NCI-H1417 treated with DMSO at 0.1 percent for 48 hours (cell line): ENCODE results near the gene RGS9.
A peak's percentile ranks its signal among the peaks of the same experiment; 100 is the strongest.

ENCODE experiments used
- DNase-seq: peaks from one replicate; lab custom pipeline; 2025; lab: John Stamatoyannopoulos, UW

RGS9 gene

DNA sequence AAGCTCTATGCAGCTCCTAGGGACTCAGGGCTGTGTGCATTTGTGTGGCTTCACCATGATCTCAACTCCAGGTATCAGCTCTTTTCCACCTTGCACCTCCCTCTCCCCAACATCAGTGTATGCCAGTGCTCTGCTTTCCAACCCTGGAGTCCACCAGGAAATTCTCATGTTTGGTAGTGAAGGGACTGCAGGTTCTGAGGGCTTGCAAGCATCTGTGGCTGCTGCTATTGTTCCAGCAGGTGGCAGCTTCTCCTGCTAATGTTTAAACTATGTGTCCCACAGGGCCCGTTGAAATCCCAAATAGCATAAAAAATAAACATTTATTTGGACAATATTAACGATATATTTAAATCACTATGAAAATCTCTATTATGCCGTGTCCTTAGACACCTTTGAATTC is 82.0 kb downstream of the RGS9 start:
- no peak for DNase-seq

DNA sequence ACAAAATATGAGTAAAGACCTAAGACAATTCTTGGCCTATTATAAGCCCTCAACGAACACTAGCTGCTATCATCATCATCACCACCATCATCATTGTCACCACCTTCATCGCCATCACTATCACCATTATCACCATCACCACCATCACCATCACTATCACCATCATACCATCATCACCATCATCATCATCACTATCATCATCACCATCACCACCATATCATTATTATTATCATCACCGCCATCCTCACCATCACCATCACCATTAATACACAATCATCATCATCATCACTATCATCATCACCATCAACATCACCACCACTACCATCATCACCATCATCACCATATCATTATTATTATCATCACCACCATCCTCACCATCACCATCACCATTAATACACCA is 82.5 kb downstream of the RGS9 start:
- DNase-seq: no peak

DNA sequence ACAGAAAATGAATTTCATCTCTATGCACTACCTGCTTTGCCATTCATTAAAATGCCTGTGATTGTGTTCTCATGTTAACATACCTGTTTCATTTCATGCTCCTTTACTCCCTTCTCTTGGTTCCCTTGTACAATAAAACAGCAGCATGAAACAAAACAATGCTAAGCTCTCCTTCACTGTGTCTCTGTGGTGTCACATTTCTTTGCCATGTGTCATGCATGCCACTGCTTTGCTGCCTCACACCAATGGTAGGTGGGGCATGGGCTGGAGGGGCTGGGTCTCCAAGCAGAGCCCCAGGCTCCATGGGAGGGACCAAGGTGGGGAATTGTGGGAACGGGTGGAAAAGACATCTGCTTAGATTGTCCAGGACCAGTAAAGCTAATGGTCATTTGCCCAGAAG is 83.6 kb downstream of the RGS9 start:
- DNase-seq: no peak

DNA sequence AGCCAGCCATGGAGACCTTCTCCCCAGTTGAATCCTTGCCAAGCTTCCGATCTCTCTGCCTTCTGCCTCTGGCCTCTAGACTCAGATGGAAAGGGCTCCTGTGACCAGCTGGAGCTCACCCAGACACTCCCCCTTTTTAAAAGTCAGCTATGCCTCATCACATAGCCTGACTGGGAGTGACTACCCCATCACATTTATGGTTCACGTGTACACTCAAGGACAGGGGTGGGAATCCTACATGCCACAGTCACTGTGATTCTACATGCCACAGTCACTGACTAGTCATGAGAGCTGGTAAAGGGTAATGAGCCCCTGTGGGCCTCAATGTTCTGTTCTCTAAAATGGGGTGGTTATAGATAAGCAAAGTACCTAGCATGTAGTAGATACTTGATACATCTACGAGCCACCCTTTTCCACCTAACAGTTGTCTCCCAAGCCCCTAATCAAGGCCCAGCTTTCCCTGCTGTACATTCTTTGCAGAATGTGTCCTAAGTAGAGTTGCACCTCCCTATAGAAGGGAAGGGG is 85.1 kb downstream of the RGS9 start:
- no peak for DNase-seq

DNA sequence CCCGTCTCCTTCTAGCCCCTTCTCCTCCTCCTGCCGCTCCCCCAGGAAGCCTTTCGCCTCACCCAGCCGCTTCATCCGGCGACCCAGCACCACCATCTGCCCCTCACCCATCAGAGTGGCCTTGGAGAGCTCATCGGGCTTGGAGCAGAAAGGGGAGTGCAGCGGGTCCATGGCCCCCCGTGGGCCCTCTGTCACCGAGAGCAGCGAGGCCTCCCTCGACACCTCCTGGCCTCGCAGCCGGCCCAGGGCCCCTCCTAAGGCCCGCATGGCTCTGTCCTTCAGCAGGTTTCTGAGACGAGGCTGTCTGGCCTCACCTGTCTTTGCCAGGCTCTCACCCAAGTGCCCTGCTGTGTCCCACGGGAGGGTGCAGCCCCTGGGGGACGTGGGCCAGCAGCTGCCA is 87.9 kb downstream of the RGS9 start:
- no peak for DNase-seq

DNA sequence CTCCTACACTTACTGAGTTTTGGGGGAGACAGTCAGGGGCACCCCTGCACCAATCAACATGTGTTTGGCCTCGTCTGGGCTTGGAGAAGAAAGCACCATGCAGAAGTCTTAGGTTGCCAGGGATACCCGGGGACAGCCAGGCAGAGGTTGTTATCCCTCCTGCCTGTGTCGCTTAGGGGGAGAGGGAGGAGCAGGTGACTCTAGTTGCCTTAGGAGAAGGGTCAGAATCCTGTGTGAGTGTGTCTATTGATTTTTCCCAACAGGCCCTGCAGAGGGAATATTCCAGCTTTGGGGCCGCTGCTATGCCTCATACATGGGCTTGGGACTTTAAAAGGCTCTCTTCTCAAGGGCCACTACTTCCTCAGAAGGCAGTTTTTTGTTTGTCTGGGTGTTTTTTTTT is 89.1 kb downstream of the RGS9 start:
- no peak for DNase-seq

DNA sequence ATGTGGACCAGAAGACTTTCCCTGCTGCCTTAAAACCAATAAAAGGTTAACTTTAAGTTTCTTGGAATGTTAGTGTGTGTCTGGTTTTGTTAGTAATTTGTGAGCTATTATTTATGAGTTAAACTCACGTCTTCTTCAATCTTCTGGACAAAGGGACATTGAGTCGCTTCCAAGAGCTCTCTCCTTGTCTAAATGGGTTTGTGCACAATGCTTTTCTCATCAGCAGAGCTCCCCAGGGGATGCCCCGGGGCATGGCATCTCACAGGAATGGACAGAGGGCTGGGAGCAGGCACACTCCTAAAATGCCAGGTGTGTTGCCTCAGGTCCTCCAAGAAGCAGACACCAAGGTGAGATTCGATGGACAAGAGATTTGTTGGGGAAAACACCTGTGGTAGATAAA is 90.5 kb downstream of the RGS9 start:
- DNase-seq: no peak

DNA sequence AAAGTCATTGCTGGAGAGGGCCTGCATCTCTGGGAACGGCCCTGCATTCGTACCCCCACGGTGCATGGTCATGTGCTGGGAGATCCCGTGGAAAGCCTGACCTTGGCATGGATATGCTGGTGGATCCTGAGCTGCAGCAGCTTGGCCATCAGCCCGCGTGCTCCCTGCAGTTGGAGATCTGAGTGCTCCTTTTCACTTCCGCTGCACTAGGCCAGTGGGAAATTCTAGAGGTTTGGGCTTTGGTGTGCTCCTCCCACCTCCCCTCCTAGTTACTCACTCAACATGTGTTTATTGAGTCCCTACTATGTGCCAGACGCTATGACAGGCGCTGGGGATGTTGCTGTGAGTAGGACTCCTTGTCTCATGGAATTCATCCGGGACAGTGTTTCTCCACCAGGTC is 91.1 kb downstream of the RGS9 start:
- no peak for DNase-seq

DNA sequence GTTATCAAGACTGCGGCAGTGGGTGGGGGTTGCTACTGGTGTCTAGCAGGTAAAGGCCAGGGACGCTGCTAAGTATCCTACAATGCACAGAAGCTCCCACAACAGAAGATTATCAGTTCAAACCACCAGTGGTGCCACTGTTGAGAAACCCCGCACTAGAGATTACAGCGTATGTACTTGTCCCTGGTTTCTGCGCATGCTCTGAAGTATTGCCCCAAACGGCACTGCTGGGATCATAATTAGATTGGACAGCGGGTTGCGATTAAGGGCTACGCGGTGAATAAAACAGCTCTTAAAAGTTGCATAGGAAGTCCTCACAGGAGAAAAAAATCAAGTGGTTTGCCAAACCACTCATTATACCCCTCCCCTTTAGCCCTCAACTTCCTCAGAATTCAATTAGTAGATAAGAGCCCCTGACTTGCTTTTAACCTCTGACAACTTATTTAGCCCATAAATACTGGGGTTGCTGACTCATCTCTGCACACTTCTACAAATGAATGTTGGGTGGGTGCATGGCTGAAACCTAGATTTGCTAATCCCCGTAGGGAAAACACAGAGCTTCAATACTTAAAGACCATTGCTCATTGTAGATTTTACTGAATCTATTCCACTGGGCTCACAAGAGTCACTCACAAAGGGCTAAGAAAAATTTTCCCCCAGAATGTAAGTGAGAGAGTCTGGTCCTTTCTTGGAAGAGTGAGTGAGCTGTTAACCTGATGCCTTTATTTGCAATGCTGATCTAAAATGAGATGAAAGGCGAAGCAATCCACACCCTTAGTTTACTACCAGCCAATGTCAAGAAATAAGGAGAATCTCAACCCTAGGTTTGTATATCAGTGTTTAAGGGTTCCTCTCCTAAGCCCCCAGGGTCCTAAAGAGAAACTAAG is 91.8 kb downstream of the RGS9 start:
- peak; percentile 37 for DNase-seq

DNA sequence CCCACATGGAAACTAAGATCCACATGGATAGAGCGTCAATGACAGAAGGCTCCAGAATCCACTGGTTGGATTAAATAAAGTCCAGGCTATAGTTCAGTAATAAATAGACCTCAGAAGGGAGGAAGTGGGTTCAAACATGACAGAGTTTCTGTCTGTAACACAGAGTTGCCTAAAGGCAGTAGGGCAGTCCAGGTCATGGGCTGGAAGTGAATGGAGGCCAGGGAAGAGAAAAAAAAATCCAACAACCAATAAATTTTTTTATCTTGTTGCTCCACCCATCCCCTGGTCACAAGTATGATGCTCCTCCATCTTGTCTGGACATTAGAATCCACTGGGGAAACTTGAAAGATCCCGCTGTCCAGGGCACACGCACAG is 92.4 kb downstream of the RGS9 start:
- no peak for DNase-seq

DNA sequence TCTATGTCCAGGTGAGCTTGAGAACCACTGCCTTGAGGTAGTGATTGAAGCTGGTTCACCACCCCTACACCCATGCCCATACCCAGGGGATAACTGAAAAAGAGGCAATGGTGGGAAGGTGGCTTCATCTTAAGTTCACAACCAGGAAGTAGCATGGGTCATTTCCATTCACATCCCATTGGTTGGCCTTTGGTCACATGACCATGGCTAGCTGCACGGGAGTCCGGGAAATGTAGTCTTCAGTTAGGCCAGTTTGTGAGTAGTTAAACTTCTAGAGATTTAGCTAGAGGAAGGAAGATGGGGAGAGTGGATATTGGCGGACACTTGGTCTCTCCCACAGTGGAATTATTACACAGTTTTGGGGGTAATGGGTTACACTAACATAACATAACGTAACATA is 92.9 kb downstream of the RGS9 start:
- no peak for DNase-seq

DNA sequence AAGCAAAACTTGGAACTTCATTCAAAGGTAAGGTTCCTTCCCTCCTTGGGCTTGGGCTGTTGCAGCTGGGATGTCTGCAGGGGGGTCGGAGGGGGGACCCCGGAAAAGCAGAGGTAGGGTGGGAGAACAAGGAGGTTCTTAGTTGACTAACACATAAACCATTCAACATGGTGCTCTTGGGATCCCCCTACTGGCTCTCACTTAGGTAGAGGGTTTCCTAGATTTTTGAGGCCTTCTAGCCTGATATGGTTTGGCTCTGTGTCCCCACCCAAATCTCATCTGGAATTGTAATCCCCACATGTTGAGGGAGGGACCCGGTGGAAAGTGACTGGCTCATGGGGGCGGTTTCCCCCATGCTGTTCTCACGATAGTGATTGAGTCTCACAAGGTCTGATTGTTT is 93.9 kb downstream of the RGS9 start:
- DNase-seq: no peak

DNA sequence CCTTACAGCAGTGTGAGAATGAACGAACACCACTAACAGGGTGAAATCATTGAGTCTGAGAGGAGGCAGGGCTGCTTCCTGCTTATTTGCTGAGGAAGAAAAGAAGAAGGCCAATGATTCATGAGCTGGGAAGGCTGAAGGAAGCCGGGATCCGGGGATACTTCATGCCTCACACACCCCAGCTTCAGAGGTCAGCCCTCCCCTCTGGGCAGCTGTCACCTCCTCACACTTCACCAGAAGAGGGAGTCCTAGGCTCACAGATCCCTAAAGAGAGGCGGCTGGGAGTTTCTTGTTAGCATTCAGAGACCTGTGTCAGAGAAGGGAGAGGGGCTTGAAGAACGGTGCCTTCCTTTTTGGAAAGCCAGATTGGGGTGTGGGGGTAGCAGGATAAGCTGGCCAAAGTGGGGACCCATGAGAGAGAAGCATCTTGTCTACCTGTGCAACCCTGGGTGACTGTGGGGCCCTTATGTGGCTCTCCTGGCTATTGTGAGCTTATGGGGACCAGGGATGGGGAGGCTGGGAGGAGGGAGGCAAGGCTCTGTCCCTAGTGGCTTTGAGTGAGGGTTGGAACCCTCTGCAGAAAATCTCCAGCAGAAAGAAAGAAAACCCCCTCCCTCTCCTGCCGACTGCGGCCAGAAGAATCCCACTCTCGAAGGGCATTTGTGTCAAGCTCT is 94.6 kb downstream of the RGS9 start:
- peak; percentile 9 for DNase-seq

DNA sequence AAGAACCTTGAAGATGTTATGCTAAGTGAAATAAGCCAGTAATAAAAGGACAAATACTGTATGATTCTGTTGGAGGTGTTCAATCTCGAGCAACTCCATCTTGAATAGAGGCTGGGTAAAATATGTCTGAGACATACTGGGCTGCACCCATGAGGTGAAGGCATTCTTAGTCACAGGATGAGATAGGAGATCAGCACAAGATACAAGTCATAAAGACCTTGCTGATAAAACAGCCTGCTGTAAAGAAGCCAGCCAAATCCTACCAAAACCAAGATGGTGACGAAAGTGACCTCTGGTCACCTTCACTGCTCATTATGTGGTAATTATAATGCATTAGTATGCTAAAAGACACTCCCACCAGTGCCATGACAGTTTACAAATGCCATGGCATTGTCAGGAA is 98.1 kb downstream of the RGS9 start:
- DNase-seq: no peak

DNA sequence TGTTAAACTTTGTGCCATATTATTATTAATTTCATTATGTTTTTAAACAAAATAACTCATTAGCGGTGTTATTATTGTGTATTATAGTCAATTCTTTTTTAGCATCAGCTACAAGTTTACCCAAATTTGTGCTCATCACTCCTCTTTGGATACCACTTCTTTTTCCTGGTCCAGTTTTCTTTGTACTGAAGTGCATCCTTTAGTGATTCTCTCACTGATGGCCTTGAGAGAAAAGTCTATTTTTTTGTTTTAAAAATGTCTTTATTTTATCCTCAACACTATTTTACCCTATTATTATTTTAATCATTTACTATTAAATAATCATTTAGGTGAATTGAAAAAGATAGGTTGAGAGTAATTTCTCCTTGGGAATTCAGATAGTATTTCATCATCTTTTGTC is 99.2 kb downstream of the RGS9 start:
- no peak for DNase-seq

DNA sequence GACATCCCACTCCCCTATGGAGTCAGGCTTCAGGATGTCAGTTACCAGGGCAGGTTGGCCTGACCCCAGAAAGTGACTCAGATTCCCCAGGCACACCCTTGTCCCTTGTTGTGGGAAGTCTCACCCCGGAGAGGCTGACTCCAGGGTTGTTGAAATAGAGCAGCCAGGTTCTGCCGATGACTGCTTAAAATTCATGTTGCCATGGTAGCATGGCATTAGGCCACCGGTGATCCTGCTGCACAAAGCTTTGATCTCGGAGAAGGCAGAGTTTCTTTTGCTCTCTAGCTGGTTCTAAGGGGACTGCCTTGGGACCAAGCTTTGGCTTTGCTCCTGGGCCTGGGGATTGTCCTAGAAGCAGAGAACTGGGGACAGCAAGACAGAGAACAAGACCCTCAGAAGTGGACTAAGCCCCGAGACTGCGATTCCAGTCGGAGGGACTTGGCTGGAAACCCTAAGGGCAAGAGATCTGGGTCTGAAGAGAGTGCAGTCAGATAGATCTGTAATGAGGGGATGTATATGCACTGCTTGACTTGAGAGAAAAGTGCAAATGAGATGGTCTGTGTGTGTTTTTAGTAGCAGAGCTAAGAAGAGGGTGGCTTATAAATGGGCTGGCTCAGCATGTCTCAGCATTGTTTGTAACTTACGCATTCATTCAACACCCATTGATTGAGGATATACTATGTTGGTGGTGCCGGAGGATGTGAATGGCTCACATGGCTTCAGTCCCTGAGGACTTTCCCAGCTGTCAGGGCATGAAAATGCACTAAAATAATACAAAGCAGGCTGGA is 106.9 kb downstream of the RGS9 start:
- no peak for DNase-seq

DNA sequence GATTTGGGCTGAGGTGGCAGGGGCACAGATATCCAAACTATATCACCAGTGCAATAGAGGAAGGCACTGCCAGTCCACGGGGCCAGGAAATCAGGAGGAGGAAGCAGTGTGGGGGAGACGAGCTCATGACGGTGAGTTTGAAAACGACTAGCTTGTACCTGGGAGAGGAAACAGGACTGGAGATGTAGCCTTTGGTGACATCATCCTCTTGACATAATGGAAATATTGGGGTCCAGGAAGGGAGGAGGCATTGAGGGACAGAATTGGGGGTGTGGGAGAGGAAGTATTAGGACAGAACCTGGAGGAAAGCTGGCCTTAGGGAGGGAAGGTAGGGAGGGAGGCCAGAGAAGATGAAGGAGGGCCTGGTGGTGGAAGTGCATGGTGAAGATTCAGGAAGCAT is 109.1 kb downstream of the RGS9 start:
- DNase-seq: no peak

DNA sequence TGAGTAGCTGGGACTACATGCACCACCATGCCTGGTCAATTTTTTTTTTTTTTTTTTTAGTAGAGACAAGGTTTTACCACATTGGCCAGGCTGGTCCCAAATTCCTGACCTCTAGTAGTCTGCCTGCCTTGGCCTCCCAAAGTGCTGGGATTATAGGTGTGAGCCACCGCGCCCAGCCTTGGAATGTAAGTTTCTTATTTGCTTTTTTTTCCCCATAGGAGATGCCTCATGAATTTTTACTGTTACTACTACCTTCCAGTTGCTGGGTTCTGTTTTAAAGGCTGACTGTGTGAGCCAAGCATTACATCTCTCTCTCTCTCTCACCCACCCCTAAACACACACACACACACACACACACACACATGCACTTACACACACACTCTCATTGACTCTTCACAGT is 112.6 kb downstream of the RGS9 start:
- no peak for DNase-seq

DNA sequence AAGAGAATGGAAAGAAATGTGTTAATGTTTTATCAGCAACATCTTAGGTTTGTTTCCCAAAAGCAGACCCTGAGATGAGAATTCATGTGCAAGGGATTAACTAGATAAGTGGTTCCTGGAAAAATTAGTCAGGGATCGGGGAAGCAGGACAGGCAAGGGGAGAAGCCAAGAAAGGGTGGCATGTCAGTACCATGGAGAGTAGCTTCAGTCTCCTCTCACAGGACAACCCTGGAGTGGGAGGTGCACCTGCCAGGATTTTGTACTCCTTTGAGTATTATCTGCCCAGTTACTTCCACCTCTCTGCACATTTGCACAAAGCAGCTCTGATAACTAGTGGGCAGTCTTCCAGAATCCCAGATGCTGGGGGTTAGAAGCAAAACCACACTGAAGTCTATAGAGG is 117.0 kb downstream of the RGS9 start:
- DNase-seq: no peak

DNA sequence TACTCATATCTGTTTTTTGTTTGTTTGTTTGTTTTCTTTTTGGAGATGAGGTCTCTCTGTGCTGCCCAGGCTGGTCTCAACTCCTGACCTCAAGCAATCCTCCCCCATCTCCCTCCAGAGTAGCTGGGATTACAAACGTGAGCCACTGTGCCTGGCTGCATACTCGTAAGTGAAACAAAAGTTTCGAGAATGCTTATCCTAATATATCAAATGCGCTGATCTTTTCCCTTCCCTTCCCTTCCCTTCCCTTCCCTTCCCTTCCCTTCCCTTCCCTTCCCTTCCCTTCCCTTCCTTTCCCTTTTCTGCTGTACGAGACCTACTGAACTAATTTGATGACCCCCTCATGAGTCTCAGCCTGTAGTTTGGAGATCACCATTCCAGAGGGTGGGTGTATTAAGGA is 122.1 kb downstream of the RGS9 start:
- no peak for DNase-seq

DNA sequence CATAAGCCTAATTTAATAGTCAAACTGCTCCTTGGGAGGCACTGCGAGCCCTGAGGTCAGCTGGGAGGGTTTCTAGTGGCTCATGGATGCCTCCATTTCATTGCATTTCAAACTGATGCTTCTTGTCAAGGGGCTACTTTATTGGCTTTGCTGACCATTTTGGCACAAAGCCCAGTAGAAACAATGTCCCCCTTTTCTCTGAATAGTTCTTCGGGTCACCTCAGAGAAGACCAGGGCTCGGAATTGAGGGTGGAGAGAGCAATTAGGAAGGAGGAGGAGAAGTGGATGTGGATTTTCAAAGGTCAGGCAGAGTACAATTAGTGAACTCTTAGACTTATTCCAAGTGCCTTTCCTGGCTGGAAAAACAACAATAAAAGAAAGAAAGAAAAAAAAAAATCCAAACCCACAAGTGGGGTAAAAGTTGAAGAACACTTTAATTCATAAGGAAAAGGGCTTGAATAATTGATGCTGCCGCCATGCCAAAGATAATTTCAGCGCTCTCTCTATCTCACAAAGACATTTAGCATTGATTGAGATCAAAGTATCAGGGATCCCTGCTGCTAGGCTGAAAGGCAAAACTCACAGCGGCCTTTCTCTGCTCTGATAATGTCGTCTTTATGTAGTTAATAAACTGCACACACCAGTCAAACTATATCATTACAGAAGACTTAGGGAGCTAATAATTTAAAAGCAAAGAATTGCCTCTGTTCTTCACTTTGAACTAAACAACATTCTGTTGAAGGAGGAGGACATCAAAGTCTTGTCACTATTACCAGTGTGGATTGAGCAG is 122.7 kb downstream of the RGS9 start:
- DNase-seq: no peak

DNA sequence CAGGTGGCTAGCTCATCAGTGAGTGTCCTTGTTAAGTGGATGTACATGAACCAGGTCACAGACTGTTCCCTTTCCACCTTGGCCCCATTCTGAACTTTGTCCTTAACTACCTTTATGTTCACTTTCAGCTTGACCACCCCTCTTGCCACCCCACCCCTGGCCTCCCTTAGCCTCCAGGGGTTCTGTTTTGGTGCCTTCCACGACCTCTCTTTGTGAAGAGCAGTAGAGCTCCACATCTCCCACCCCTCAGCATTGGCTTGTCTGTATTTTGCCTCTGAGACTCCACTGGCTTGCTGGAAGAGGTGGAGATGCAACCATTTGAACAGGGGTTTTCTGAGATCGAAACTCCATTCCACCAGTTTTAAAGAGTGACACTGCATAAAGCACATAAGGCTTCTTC is 123.5 kb downstream of the RGS9 start:
- no peak for DNase-seq
